Bone marrow (tissue), 2 donors: ENCODE results near the gene RTTN.
"Not testable (repeated sequence)": the region's sequence is repeated elsewhere in the genome, so short reads cannot be mapped to it uniquely, and the experiment has no call there.

Source experiments
- DNase-seq, 2 donors: peaks; one replicate each; lab custom pipeline; 2025; lab: John Stamatoyannopoulos, UW

Gene RTTN

DNA sequence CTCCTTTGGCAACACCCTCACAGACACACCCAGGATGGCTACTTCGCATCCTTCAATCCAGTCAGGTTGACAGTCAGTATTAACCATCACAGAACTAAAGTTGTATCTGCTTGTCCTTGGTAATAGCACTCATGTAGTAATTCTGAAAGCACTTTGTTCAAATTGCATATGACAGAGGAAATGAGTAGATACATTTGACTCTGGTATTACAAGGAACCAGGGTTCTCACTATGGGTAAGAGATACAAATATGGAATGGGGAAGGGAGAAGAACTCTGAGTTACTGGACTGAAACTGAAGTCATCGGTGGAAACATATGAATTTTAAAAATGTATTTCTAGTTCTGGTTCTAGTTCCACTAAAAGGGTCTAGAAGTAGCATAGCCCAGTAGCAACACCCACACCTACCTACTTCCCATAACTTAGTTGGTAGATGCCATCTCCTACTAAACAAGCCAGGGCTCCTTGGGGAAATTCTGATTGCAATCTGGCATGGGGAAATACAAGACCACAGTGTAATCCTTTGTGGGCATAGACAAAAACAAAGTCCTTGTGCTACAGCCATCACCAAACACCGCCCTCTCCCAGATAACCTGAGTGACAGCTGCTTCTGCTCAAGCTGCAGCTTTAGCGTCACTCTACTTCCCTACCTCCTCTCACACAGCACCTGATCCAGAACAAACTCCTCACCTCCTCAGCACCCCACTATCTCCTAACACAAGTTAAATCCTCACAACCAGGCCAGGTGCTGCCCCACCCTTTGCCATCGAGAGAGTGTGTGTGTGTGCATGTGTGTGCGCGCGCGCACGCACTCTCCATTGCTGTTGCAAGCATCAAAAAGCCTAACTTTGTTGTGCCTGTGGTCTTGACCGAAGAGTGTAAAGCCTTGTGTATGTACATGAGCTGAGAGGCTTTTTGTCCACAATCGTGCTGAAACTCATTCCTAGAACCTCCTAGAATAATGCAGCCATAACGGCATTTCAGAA is 226.5 kb downstream of the RTTN start:
- no peak for DNase-seq

- not testable (repeated sequence) for DNase-seq
These were observed 230.2 kb downstream of the RTTN start for GRCh38 chr18:69975294-69975693.

- no peak for DNase-seq
These were observed 231.1 kb downstream of the RTTN start for GRCh38 chr18:69974365-69974764.

DNA sequence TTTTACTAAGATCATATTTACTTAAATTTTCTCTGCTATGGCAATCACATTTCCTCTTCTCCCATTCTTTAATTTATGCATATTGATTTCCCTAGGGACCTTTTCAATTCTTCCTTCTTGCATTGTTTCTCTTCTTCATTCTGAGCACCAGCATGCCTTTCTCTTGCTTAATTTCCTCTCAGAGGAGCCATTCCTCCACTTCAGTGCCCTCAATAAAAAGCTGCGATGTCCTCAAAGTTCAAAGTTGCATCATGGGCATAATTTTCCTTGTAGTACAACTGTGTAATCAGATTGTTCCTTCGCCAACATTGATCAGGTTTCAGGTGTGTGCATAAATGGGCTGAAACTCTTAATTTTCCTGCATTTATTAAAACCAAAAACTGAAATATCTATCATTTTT is 236.0 kb downstream of the RTTN start:
- DNase-seq, result no peak

- DNase-seq, result no peak
These were observed 237.4 kb downstream of the RTTN start for GRCh38 chr18:69968039-69968438.

GRCh38 chr18:69963196-69963595 is 242.3 kb downstream of the RTTN start:
- DNase-seq, result no peak

- DNase-seq, result no peak
These were observed 243.8 kb downstream of the RTTN start for GRCh38 chr18:69961718-69962117.

DNA sequence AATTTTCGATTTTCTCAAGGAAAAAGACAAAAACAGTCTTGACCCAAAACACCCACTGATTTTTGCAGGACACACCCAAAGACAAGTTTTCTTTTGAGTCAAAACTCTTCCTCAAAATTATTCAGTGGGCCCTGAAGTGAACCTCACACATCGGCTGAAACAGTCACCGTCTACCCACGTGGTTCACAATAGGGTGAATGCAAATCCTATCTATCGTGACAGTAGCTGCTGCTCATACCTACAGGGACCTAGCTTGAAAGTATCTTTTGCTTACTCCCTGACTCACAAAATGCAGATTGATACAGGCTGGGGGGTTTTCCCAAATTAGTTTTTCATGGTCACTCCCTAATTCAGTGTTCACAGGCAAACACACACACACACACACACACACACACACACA is 247.1 kb downstream of the RTTN start:
- no peak for DNase-seq

DNA sequence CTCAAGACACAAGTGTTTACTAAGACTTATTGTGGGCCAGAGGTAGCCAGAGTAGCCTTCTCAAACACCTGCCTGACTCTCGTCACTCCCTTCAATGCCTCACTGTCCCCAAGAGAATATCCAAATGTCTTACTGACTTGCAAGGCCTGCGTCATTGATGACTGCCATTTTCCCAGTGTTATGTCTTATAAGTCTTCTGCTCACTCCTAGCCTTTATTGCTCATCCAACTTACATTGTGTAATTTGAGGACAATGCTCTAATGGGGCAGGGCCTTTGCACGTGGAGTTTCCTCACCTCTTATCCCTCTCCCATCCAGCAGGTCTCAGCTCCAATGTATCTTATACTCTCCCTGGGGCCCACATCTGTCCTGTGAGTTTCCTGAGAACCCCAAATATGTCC is 247.7 kb downstream of the RTTN start:
- DNase-seq, result no peak

DNA sequence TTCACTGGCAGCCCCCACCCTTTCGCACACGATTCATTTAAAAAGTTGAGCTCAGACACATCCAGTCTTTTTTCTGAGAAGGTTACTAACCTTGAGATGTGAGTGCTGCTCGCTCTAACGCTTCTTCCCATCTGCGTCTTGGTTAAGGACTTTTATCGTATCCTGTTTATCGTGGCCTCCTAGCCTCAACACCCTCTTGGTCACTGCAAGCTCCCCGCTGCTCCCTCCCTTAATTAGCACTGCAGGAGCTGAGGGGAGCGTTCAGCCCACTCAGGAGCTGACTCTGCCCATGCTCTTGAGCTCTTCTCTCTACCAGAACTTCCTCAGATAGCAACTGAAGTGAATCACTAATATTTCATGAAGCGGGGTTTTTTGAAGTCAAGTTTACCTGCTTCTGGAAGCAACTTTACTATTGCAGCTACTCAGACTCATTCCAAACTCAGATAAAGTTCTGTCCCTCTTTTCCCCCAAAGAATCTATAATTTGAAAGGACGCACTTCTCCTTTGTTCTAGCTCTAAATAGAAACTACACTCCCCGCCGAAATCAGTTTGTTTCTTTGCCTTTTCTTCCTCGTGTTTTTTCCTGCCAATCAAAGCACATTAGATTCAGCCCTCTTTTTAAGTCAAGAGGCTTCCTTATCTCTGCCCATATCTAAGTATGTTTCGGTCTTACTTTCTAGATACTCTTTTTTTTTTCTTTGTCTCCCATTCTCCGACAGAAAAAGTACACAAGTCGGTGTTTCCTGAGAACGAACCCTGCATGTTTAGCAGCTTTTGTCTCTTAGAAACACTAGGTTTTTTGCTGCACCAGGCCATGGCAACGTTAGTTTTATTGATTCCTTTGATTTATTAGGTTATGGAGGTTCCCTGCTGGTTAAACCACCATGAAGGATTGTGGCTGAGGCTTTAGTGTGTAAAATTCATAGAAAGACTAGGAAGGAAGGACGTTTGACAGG is 248.5 kb downstream of the RTTN start:
- no peak for DNase-seq

DNA sequence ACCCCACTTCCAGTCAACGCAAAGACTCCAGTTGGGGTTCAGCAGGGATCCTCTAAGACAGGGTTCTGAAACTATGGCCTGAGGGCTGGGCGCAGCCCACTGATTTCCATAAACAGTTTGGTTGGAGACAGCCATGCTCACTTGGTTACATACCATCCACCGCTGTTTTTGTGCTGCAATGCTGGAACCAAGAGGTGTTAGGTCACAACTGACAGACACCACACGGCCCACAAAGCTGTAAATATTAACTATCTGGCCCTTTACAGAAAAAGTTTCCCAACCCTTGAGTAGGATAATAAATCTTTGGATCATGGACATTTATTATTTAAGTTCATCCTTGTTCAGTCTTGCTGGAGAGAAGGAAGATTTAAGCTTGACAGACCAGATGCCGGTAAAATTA is 249.4 kb downstream of the RTTN start:
- no peak for DNase-seq

DNA sequence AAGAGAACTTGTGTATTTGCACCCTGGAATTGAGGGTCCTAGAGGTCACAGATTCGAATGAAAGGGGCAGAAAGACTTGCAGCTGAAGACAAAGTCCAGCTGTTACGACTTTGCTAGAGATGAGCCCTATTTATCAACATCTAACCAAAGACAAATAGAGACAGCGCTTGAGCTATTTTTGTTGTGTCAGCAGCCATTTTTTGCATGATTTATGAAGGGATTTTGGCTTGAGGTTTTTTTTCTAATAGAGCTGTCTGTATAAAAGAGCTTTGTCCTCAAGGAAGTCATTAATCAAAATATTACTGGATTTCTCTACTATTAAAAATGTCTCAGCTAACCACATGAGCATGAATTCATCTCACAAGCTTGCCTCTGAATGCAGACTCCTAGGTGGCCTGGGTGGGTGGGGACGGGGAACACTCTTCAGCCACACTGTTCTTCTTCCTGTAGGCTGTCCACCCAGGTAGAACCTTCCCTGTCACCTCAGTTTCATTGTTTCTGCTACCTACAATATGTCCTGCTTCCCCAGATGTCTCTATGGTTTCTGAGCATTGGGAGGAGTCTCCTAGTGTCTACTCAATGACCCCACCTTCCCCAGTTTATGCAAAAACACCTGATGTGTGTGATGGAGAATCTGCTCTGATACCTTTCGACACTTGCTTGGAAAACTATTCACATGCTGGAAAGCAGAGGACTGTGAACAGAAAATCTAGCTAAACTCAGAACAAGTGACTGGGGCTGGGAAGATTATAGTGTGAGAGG is 250.6 kb downstream of the RTTN start:
- DNase-seq, result no peak

- no peak for DNase-seq
These were observed 252.3 kb downstream of the RTTN start for GRCh38 chr18:69953191-69953590.
